Activated T-cell treated with anti-CD3 and anti-CD28 coated beads, Interleukin-2, amount 50 U/mL, for 1 hour (primary cell): ENCODE data around the gene UNC5CL.

Experiments
- DNase-seq: peaks from one replicate; pipeline ENCODE4 v3.0.0-alpha.2; 2020

UNC5CL gene

GRCh38 chr6:40999569-40999968, 39.5 kb downstream of the UNC5CL start:
- DNase-seq, result no peak

DNA sequence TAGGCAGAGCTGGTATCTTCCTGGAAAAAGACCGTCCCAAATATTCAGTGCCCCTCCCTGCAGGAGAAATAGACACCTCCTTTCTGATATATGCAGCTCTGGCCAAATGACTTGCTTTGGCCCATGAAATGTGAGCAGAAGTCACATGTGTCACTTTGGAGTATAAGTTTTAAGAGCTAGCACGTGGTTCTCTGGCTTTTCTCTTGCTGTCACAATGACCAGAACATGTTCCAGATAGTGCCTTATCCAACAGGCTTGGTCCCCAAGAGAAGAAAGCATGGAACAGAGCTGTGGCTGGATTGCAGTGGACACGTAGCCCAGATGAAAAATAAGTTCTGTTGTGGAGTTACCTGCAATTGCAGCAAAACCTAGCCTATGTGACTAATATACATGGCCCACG, 40.4 kb downstream of the UNC5CL start:
- DNase-seq, result no peak

DNA sequence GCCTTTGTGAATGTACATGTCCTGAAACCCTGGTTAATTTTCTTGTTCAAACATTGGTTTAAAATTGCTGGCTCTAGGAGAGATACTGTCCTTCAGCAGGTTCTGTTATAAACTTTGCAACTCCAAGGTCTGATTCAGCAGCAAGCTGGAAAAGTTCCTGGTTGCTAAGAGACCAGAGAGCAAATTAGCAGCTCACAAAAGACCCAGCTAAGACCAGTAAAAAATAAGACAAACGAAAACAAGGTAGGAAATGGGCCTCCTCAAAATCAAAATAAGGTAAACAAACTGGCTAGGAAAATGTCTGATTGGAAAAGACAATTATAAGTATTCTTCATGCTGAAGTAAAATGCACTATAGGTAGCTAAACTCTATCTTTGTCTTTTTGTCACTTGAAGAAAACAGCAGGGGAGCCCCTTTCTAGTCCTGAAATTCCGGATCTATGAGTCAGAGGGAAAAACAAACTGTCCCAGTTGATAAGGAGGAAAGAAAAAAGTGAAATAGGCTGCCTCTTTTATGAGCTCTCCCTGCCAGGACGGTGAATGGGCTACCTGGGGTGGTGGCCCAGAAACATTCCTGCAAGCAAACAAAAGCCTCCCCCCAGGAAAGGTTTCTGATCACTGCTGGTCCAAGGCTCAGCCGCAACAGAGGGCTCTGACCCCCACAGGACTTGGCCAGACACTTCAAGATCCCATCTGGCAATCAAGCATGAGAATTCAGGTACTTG, 41.6 kb downstream of the UNC5CL start:
- DNase-seq, result no peak

DNA sequence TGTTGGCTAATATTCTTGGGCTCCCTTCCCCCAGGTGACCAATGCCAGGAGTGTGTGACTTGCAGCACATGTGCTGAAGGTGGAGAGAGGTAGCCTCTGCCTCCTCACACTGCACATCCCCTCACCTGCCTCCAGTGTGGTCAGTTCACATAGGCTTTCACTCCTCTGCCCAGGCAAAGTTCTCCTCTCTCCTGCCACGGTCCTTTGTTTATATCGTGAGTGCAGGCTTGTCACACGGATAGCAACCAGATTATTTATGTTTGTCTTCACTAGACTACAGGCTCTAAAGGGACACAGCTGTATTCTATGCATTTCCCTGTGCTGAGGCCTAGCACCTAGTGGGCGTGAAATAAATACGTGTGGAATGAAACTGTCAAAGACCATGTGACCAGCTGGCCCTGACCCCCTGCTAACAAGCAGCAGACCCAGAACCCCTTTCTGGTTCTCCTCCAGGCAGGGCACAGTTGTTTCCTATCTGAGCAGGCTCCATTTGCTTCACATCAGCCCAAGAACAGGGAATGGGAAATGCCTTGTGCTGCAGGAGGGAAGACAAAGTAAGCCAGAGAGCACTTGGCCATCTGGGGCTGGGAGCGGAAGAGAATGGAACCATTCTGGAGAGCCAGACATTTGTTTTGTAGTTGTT, 42.3 kb downstream of the UNC5CL start:
- no peak for DNase-seq

DNA sequence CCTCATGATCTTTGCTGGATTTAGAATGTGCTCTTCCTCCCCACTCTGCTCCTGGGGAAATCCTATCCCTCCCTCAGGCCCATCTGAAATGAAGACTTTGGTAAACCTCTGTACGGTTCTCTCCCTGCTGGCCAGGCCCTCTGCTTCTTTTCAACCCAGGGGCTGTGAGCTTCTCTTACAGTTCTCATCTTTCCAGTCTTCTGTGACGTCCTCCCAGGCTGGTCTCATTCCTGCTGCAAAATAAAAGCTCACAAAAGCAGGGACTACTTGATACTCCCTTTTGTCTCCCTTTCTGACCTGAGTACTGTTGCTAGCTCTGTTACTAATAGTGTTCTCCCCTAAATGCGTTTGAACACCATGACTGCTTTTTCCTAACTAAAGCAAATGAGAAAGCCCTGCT, 46.3 kb downstream of the UNC5CL start:
- no peak for DNase-seq

DNA sequence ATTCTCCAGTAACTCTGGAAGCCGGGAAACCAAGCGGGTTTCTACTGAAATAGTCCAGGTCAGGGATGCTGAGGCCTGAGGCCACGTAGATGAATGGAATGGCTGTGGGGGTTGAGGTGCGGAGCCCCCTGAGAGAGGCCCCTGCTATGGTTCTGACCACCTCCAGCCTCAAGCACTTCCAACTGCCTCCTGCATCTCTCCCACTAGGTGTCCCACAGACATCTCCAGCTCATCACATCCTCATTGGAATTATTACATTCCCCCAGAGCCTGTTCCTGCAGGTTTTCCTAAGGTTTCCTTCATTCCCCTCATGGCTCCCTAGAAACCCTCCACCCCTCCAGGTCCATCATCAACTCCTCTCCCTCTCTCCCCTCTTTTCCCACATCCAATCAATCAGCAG, 48.7 kb downstream of the UNC5CL start:
- DNase-seq, result no peak

DNA sequence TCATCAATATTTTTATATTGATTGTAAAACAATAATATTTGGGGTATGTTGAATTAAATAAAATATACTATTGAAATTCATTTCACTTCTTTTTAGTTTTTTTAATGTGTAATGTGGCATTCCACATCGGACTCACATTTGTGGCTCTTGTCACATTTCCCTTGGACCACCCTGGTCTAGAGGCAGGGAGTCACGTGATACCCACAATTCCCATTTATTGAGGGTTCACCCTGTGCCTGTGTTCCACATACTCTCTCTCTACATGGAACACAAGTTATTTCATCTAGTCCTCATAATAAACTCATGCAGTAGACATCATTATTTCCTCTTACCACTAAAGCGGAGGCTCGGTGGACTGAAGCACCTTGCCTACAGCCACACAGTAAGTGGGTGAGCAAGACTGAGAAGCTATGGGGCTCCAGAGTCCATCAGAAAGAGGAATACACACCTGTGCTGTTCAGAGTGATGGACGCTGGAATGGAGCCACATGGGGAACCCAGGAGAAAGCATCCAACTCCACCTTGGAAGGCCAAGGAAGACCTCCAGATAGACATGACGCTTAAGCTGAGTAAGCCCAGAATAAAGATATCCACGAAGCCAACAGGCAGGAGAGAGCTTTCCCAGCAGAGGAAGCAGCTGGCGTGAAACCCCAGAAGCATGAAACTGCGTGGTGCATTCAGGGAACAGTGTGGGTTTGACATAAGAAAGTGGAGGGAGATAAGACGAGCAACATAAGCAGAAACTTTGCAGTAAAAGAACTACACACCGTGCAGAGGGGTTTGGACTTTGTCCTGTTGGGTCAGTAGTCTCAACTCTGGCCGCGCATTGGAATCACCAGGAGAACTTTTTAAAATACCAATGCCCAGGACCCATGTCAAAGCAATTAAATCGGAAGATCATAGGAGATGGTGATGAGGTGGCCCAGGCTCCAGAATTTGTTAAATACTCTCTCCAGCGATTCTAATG, 49.5 kb downstream of the UNC5CL start:
- no peak for DNase-seq

GRCh38 chr6:40988634-40989033, 50.4 kb downstream of the UNC5CL start:
- no peak for DNase-seq

- no peak for DNase-seq
Measured at GRCh38 chr6:40986921-40987819, 51.9 kb downstream of the UNC5CL start.

DNA sequence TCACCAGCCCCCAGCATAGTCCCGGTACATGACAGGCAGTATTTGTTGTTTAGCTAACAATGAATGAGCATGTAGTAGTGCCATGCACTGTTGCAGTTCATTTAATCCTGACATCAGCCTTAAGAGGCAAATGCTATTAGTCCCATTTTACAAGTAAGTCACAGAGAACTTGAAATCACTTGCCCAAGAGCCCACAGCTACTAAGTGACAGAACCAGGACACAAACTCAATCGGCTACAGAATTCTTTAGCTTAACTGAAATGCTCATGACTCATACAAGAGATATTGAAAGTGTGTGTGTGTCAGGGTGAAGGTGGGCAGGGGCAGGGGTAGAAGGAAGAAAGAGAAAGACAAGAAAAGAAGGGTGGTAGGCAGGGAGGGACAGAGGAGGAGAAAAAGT, 52.7 kb downstream of the UNC5CL start:
- no peak for DNase-seq

GRCh38 chr6:40983752-40984151, 55.3 kb downstream of the UNC5CL start:
- DNase-seq, result no peak

DNA sequence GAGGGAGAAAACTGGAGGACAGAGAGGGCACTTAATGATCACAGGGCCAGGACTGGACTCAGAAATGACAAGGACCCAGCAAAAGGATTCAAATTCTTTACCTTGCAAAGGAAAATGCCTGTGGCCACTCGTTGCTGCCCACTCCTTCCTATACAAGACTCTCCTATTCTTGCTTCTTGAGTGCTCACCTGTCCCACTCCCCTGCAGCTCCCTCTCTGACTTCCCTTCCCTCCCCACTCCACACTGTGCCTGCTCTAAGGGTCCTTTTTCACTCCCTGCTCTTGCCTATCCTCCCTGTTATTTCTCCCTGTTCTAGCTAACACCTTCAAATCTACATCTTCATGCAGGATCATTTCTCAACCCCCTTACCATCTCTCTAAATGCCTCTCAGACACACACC, 56.1 kb downstream of the UNC5CL start:
- DNase-seq, result no peak

- DNase-seq, result no peak
Measured at GRCh38 chr6:40978687-40979289, 60.2 kb downstream of the UNC5CL start.

- DNase-seq, result no peak
Measured at GRCh38 chr6:40977695-40978094, 61.3 kb downstream of the UNC5CL start.

DNA sequence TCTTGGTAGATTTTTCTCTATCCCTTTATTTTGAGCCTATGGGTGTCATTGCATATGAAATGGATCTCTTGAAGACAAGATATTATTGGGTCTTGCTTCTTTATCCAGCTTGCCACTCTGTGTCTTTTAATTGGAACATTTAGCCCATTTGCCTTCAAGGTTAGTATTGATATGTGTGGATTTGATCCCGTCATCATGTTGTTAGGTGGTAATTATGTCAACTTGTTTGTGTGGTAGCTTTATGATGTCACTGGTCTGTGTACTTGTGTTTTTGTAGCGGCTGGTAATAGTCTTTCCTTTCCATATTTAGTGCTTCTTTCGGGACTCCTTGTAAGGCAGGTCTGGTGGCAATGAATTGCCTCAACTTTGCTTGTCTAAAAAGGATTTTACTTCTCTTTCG, 61.9 kb downstream of the UNC5CL start:
- DNase-seq, result no peak
